ENCODE measurements around the gene STK10. TPM values are rescaled to one million over a fixed set of nuclear protein-coding genes. Genes with fewer than 3 reads are reported as not detected.

The STK10 gene
- total and polyA plus RNA-seq, 2 of the 8 experiments (the other 6 are each of a cell fraction or from before 2014, with no cell fraction given), result 10.5 to 21.4 TPM

DNA sequence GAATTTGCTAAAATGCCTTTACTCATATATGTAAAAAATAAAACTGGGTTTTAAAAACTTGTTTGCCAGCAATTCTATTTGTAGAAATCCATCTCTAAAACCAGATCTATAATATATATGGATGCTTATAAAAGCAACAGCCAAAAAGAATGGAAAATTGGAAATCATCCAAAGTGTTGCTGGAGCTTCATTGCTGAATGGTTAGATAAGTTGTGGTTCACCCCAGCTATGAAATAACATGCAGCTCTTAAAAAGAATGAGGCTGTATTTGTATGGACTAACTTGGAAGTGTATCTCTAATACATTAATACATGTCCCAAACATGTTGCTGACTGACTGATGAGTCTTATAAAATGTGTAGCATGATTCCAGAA is 76.2 kb downstream of the STK10 start (continued):
- TF ChIP-seq, protein P1, sequence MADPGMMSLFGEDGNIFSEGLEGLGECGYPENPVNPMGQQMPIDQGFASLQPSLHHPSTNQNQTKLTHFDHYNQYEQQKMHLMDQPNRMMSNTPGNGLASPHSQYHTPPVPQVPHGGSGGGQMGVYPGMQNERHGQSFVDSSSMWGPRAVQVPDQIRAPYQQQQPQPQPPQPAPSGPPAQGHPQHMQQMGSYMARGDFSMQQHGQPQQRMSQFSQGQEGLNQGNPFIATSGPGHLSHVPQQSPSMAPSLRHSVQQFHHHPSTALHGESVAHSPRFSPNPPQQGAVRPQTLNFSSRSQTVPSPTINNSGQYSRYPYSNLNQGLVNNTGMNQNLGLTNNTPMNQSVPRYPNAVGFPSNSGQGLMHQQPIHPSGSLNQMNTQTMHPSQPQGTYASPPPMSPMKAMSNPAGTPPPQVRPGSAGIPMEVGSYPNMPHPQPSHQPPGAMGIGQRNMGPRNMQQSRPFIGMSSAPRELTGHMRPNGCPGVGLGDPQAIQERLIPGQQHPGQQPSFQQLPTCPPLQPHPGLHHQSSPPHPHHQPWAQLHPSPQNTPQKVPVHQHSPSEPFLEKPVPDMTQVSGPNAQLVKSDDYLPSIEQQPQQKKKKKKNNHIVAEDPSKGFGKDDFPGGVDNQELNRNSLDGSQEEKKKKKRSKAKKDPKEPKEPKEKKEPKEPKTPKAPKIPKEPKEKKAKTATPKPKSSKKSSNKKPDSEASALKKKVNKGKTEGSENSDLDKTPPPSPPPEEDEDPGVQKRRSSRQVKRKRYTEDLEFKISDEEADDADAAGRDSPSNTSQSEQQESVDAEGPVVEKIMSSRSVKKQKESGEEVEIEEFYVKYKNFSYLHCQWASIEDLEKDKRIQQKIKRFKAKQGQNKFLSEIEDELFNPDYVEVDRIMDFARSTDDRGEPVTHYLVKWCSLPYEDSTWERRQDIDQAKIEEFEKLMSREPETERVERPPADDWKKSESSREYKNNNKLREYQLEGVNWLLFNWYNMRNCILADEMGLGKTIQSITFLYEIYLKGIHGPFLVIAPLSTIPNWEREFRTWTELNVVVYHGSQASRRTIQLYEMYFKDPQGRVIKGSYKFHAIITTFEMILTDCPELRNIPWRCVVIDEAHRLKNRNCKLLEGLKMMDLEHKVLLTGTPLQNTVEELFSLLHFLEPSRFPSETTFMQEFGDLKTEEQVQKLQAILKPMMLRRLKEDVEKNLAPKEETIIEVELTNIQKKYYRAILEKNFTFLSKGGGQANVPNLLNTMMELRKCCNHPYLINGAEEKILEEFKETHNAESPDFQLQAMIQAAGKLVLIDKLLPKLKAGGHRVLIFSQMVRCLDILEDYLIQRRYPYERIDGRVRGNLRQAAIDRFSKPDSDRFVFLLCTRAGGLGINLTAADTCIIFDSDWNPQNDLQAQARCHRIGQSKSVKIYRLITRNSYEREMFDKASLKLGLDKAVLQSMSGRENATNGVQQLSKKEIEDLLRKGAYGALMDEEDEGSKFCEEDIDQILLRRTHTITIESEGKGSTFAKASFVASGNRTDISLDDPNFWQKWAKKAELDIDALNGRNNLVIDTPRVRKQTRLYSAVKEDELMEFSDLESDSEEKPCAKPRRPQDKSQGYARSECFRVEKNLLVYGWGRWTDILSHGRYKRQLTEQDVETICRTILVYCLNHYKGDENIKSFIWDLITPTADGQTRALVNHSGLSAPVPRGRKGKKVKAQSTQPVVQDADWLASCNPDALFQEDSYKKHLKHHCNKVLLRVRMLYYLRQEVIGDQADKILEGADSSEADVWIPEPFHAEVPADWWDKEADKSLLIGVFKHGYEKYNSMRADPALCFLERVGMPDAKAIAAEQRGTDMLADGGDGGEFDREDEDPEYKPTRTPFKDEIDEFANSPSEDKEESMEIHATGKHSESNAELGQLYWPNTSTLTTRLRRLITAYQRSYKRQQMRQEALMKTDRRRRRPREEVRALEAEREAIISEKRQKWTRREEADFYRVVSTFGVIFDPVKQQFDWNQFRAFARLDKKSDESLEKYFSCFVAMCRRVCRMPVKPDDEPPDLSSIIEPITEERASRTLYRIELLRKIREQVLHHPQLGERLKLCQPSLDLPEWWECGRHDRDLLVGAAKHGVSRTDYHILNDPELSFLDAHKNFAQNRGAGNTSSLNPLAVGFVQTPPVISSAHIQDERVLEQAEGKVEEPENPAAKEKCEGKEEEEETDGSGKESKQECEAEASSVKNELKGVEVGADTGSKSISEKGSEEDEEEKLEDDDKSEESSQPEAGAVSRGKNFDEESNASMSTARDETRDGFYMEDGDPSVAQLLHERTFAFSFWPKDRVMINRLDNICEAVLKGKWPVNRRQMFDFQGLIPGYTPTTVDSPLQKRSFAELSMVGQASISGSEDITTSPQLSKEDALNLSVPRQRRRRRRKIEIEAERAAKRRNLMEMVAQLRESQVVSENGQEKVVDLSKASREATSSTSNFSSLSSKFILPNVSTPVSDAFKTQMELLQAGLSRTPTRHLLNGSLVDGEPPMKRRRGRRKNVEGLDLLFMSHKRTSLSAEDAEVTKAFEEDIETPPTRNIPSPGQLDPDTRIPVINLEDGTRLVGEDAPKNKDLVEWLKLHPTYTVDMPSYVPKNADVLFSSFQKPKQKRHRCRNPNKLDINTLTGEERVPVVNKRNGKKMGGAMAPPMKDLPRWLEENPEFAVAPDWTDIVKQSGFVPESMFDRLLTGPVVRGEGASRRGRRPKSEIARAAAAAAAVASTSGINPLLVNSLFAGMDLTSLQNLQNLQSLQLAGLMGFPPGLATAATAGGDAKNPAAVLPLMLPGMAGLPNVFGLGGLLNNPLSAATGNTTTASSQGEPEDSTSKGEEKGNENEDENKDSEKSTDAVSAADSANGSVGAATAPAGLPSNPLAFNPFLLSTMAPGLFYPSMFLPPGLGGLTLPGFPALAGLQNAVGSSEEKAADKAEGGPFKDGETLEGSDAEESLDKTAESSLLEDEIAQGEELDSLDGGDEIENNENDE (IDR thresholded peaks at IDR 0.05; ENCODE audit: insufficient replicate concordance, low read length), result no peak
- TF ChIP-seq SRF (IDR thresholded peaks at IDR 0.05; ENCODE audit: low read depth, low read length), result no peak
- no peak for TF ChIP-seq ASH2L (IDR thresholded peaks at IDR 0.05; ENCODE audit: low read length)
- no peak for TF ChIP-seq GTF2F1 (IDR thresholded peaks at IDR 0.05; ENCODE audit: borderline replicate concordance, low read depth, low read length)

All from H1 (cell line).